HL-60 (cell line): ENCODE measurements around the gene RPL32.

Experiments used
- CTCF ChIP-seq: IDR thresholded peaks from one replicate; pipeline ENCODE4 v1.5.1; 2011; ENCODE audit warnings: low read length, control low read depth, inconsistent platforms; ENCODE audit not compliant: insufficient read depth
- SPI1 ChIP-seq: IDR thresholded peaks from 2 replicates; pipeline ENCODE4 v1.6.1; 2012; ENCODE audit warnings: low read depth, mild to moderate bottlenecking, borderline replicate concordance
- TF ChIP-seq, protein P1 (sequence below): IDR thresholded peaks from 2 replicates; pipeline ENCODE4 v1.6.1; 2012; ENCODE audit warnings: low read depth; ENCODE audit not compliant: insufficient replicate concordance

GRCh38 chr3:12870942-12871341 lies 29.6 kb upstream of the RPL32 start:
- no peak for TF ChIP-seq CTCF
- no peak for TF ChIP-seq SPI1
- TF ChIP-seq, protein P1, sequence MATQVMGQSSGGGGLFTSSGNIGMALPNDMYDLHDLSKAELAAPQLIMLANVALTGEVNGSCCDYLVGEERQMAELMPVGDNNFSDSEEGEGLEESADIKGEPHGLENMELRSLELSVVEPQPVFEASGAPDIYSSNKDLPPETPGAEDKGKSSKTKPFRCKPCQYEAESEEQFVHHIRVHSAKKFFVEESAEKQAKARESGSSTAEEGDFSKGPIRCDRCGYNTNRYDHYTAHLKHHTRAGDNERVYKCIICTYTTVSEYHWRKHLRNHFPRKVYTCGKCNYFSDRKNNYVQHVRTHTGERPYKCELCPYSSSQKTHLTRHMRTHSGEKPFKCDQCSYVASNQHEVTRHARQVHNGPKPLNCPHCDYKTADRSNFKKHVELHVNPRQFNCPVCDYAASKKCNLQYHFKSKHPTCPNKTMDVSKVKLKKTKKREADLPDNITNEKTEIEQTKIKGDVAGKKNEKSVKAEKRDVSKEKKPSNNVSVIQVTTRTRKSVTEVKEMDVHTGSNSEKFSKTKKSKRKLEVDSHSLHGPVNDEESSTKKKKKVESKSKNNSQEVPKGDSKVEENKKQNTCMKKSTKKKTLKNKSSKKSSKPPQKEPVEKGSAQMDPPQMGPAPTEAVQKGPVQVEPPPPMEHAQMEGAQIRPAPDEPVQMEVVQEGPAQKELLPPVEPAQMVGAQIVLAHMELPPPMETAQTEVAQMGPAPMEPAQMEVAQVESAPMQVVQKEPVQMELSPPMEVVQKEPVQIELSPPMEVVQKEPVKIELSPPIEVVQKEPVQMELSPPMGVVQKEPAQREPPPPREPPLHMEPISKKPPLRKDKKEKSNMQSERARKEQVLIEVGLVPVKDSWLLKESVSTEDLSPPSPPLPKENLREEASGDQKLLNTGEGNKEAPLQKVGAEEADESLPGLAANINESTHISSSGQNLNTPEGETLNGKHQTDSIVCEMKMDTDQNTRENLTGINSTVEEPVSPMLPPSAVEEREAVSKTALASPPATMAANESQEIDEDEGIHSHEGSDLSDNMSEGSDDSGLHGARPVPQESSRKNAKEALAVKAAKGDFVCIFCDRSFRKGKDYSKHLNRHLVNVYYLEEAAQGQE: no peak
